IPS DF 6.9 (cell line): ENCODE measurements around the gene HOXB1.

Experiments used
- DNase-seq: peaks from one replicate; pipeline ENCODE4 v3.0.0-alpha.2; 2013; ENCODE audit warnings: low read depth, low spot score
- H3K27ac ChIP-seq: one replicate; pipeline ENCODE4 v1.5.1; 2013; ENCODE audit warnings: low read length, control low read depth
- H3K27me3 ChIP-seq: 2 replicates; pipeline ENCODE4 v1.6.1; 2013; ENCODE audit warnings: mild to moderate bottlenecking, low read length; ENCODE audit not compliant: control insufficient read depth, insufficient read depth
- H3K36me3 ChIP-seq: 2 replicates; pipeline ENCODE4 v1.6.1; 2013; ENCODE audit warnings: low read length; ENCODE audit not compliant: control insufficient read depth, insufficient read depth
- H3K4me1 ChIP-seq: 2 replicates; pipeline ENCODE4 v1.6.1; 2013; ENCODE audit warnings: low read length; ENCODE audit not compliant: control insufficient read depth, insufficient read depth
- H3K4me3 ChIP-seq: 2 replicates; pipeline ENCODE4 v1.5.1; 2013; ENCODE audit warnings: mild to moderate bottlenecking, low read length
- H3K9me3 ChIP-seq: 2 replicates; pipeline ENCODE4 v1.6.1; 2013; ENCODE audit warnings: low read length, inconsistent platforms; ENCODE audit not compliant: control insufficient read depth, insufficient read depth
- WGBS: extraction: QIAGEN DNeasy Blood & Tissue Kit; methylation state at CpG from one replicate; pipeline ENCODE4 v1.1.7; 2013; ENCODE audit warnings: mixed read lengths, missing lambda C conversion rate; ENCODE audit not compliant: insufficient read length, insufficient coverage; 5-methylcytosine and 5-hydroxymethylcytosine counted together

HOXB1 gene

DNA sequence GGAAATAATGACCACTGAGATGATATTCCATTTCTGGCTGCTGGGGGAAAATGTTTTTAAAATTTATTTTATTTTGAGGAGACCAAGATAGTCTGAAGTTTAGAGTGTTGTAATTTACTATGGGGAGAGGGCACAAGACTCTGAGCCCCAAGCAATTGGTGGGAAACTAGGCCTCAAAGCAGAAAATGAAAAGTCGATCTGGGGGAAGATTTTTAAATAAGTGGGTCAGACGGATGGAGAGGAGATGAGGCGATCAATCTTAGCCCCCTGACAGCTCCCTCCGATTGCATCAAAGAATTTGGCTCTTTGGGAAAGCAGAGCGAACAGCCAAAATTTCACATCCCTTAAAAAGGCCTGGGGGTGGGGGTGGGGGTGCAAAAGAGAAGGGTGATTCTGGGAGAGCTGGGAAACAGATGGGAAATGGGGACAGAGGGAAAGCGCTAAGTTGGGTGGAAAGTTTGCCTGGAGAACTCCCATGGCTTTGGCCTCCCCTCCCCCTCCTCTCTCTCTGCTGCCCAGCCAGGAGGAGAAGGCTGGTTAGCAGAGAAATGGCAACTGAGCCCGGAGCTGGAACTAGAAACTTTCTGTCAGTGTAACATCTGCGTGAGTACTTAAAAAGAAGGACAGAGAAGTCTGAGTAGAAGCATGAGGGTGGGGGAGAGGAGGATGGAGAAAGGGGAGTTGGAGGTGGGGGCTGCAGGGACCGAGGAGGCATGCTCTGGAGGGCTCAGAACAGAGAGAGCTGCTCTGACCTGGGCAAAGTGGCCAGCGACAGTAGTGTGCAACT is 15.5 kb upstream of the HOXB1 start:
- Histone ChIP-seq H3K9me3 (no peaks in the 10 kb centered on the region), H3K4me1 (peaks cover 9% of the 10 kb centered on the region), H3K4me3 (no peak overlapping the region), H3K36me3 (no peaks in the 10 kb centered on the region), H3K27ac (no peak overlapping the region), H3K27me3 (peaks cover 86% of the 10 kb centered on the region)
- no peak for DNase-seq
- WGBS, result no CpG with 5 or more reads among the region's 10 CpGs

DNA sequence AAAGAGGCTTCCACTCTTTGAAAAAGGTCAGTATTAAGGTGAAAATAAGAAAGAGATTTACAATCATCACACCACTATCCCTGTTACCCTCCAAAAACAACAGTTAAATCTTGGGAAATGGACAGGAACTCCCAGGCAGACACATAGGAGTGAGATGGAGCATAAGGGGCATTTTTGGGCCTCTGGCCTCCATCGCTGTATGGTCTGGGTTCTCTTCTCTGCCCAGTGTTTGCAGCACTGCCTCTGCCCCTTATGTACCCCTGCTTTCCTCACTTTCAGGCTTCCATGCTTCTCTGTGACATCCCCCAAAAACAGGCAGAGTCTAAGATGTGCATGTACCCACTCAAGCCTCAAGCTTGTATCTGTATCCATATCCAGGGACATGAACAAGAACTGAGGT is 14.7 kb upstream of the HOXB1 start:
- no peak overlapping the region for H3K4me3 ChIP-seq
- peaks cover 85% of the 10 kb centered on the region for H3K27me3 ChIP-seq
- H3K27ac ChIP-seq, result no peak overlapping the region
- no peak for DNase-seq
- H3K9me3 ChIP-seq, result no peaks in the 10 kb centered on the region
- peaks cover 9% of the 10 kb centered on the region for H3K4me1 ChIP-seq
- no peaks in the 10 kb centered on the region for H3K36me3 ChIP-seq
- no CpG with 5 or more reads among the region's 1 CpG for WGBS

DNA sequence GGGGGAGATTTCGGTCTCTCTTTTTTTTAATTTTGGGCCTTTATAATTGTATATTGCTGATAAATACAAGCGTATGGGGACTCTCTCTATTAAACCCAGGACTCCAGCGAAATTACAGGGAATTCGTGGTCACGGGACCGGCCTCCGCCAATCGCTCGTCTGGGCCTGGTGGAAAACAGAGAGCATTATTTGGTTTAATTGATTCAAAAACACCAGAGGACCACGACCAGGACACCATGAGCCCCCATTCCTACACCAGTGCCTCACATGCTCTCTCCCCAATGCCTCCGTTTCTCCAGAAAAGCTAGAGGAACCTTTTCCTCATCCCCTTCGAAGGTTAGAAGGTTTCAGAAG is 14.2 kb upstream of the HOXB1 start, which contains the start of gene HOXB2:
HOXB2 (minus strand) TSS at position 88 of the 354 bp plus-strand sequence. CDS start 198 bp downstream, outside the sequence.
- H3K36me3 ChIP-seq, result no peaks in the 10 kb centered on the region
- no CpG with 5 or more reads among the region's 12 CpGs for WGBS
- peaks cover 7% of the 10 kb centered on the region for H3K4me1 ChIP-seq
- DNase-seq, result no peak
- no peak within 1 kb of the TSS for H3K4me3 ChIP-seq
- no peaks in the 10 kb centered on the region for H3K9me3 ChIP-seq
- H3K27me3 ChIP-seq, result peaks cover 83% of the 10 kb centered on the region
- H3K27ac ChIP-seq, result no peak within 1 kb of the TSS

DNA sequence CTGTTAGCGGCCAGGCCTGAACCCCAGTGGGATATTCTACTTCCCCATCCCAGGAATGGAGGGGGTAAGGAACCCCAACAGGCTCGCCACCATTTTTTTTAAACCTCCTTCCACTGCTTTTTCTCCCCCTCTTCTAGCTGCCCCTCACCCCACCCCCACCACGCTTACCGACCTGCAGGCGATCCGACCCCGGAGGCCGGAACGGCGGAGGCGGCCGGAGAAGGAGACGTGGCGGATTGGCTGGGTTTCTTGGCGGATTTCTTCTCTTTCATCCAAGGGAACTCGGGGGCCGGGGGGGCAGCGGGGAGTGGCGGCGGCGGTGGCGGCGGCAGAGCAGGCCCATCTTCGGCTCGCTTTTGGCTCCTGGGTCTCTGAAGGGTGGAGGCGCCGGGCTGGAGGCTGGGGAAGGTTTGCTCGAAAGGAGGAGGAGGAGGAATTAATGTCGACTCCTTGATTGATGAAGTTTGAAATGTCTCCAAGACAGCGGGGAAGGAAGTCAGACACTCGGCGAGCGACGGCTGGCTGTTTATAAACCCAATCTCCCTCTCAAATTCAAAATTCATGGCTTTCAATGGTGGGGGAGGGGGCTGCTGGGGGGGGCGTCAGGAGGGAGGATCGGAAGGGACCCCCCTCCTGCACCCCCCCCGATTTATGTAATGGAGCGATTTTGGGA is 13.7 kb upstream of the HOXB1 start:
- no CpG with 5 or more reads among the region's 38 CpGs for WGBS
- Histone ChIP-seq H3K4me1 (peaks cover 7% of the 10 kb centered on the region), H3K27ac (no peak overlapping the region), H3K4me3 (no peak overlapping the region), H3K36me3 (no peaks in the 10 kb centered on the region), H3K9me3 (no peaks in the 10 kb centered on the region), H3K27me3 (peaks cover 83% of the 10 kb centered on the region)
- DNase-seq, result no peak

DNA sequence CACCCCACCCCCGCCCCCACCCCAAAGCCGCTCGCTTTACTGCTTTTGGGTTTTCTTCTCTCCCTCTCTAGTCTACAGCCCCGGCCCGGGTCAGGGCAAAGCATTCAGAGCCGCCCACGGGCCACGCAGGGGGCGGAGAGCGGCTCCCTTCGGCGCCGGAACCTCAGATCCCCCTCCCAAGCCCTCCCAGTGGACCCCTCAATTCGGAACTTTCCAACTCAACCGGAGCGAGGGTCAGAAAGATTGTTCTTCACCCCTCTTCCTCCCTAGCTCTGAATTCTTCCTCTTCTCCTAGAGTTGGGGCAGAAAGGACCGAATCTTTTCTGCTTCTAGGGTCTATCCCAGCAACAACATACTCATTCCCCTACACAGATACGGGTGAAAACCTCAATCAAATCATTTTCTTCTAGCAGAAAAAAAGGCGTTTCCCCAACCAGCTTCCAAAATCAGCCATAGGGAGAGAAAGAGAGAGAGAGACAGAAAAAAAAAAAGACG is 13.1 kb upstream of the HOXB1 start:
- no peaks in the 10 kb centered on the region for H3K9me3 ChIP-seq
- WGBS, result no CpG with 5 or more reads among the region's 20 CpGs
- no peak overlapping the region for H3K27ac ChIP-seq
- H3K4me1 ChIP-seq, result peaks cover 6% of the 10 kb centered on the region
- no peak overlapping the region for H3K4me3 ChIP-seq
- no peaks in the 10 kb centered on the region for H3K36me3 ChIP-seq
- DNase-seq, result no peak
- H3K27me3 ChIP-seq, result peaks cover 81% of the 10 kb centered on the region

DNA sequence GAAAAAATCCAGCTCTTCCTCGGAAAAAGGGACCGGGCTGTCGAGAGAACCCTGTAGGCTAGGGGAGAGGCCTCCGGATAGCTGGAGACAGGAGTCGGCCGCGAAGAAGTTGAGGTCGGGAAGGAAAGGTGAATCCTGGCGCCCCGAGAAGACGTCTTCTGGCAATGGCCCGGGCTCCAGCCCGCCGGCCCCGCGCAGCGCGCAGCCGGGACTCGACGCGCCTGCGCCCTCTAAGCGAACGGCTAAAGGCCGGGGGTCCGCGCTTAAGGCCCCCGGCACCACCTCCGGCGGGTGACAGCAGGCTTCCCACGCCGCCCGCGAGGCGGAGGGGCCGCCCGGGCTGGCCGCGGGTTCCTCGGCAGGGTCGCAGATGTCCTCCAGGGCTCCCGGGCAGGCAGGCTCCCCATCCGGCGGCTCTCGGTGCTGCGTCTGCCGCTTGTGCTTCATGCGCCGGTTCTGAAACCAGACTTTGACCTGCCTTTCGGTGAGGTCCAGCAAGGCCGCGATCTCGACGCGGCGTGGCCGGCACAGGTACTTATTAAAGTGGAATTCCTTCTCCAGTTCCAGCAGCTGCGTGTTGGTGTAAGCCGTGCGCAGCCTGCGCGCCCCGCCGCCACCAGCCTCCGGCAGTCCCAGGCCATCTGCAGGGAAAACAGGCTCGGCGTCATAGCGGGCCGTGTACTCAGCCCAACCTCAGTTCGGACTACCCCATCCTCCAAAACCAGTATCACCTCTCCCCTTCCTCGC is 12.5 kb upstream of the HOXB1 start:
- Histone ChIP-seq H3K9me3 (no peaks in the 10 kb centered on the region), H3K36me3 (no peaks in the 10 kb centered on the region), H3K27ac (no peak overlapping the region), H3K27me3 (peaks cover 77% of the 10 kb centered on the region), H3K4me1 (peaks cover 6% of the 10 kb centered on the region), H3K4me3 (peak overlapping the region; percentile 1; the same call in 1 of the 2 replicates)
- DNase-seq, result no peak
- WGBS, result no CpG with 5 or more reads among the region's 72 CpGs

DNA sequence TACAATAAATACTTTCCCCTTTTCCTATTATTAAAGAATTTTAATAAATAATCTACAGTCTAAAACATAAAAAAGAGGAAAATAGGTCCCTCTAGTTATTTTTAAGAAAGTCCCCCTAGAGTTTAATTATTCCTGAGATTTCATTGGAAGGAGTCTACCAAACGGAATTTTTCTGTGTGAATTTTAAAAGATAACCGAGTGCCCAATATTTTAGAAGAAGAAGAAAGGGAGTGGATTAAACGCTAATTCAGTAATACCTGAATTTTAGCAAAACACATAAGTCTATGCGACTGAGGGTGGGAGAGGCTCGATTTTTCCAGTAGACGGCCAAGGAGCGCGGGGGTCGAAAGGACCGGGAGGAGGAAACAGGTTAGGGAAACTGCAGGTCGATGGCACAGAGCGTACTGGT is 11.9 kb upstream of the HOXB1 start:
- H3K36me3 ChIP-seq, result no peaks in the 10 kb centered on the region
- H3K9me3 ChIP-seq, result no peaks in the 10 kb centered on the region
- H3K27ac ChIP-seq, result no peak overlapping the region
- H3K4me1 ChIP-seq, result peaks cover 6% of the 10 kb centered on the region
- no peak overlapping the region for H3K4me3 ChIP-seq
- no CpG with 5 or more reads among the region's 12 CpGs for WGBS
- DNase-seq, result no peak
- peaks cover 73% of the 10 kb centered on the region for H3K27me3 ChIP-seq

DNA sequence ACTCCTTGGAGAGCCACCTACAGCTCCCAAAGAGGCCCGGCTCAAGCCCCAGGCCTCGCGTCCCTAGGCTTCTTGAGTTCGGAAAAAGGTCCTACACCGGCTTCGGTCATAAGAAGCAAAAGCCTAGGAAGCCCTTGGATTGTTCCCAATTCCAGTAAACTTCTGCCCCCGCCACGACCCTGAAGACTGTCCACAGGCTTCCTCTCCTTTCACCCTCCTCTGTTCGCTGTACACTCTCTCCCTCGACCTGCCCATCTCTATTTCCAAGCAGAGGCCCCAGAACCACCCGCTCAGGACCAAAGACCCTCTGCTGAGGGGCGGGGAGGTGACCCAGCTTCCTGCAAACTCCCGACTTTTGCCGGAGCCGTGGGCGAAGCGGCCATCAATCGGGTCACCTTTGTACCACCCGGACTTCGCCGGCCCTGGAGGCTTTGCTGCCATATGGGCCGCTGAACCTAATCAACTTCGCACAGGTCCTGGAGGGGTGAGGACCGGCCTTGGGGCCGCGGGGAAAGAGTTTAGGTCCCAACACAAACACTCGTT is 11.4 kb upstream of the HOXB1 start:
- no peak for DNase-seq
- H3K4me3 ChIP-seq, result peak overlapping the region; percentile 39; the same call in 1 of the 2 replicates
- peaks cover 68% of the 10 kb centered on the region for H3K27me3 ChIP-seq
- WGBS, result no CpG with 5 or more reads among the region's 27 CpGs
- H3K27ac ChIP-seq, result no peak overlapping the region
- H3K4me1 ChIP-seq, result peaks cover 6% of the 10 kb centered on the region
- H3K9me3 ChIP-seq, result no peaks in the 10 kb centered on the region
- no peaks in the 10 kb centered on the region for H3K36me3 ChIP-seq

DNA sequence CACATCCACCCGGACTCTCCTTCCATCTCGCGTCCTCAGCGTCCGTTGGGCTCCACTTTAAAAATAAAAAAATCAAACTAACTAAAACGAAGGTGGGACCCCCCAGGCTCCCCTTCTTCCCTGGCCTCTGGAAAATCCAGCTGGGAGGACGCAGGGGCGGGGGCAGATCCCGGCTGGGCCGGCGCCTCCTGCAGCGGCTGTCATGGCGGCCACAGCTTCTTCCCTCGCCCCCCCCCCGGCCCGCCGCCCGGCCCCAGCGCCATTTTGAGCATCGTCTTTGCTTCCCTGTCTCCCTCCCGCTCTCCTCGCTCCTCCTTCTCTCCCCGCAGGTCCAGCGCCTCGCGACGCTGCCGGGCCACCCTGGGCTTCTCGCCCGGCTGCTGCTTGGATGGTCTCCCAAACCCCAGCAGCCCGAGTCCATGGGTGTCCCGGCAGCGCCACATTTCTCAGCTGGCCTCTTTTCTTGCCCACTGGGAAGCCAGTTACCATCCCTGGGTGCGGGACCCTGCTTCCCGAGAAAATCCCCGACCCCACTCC is 10.8 kb upstream of the HOXB1 start:
- Histone ChIP-seq H3K9me3 (no peaks in the 10 kb centered on the region), H3K4me1 (peaks cover 5% of the 10 kb centered on the region), H3K27me3 (peaks cover 62% of the 10 kb centered on the region), H3K27ac (no peak overlapping the region), H3K36me3 (no peaks in the 10 kb centered on the region), H3K4me3 (peak overlapping the region; percentile 39; the same call in 1 of the 2 replicates)
- WGBS, result no CpG with 5 or more reads among the region's 36 CpGs
- DNase-seq, result no peak
